Left lung (tissue), 10 donors: ENCODE results near the gene ADPRH. TPM values are rescaled to one million over a fixed set of nuclear protein-coding genes. Genes with fewer than 3 reads are reported as not detected.
A peak's percentile ranks its signal among the peaks of the same experiment; 100 is the strongest.

ENCODE experiments used
- ATAC-seq: fragments of 200-7000 bp; cut with Tn5 transposase; one replicate; pipeline ENCODE4 v1.9.1; 2020; ENCODE audit warnings: moderate library complexity
- DNase-seq, 4 donors: peaks; one replicate each; pipeline ENCODE4 v3.0.0-alpha.2; 2013 to 2020
- H3K27ac ChIP-seq, 2 donors: fragments of 200-600 bp; sonication (generic) in 1 of 2; one replicate each; pipeline versions ENCODE4 v1.5.0 to v1.8.0; 2020 to 2021
- H3K27me3 ChIP-seq, 2 donors: fragments of 200-600 bp; sonication (generic) in 1 of 2; one replicate each; pipeline versions ENCODE4 v1.5.0 to v1.8.0; 2020 to 2021
- H3K36me3 ChIP-seq, 2 donors: fragments of 200-600 bp; sonication (generic) in 1 of 2; one replicate each; pipeline versions ENCODE4 v1.5.0 to v1.8.0; 2020 to 2021
- H3K4me1 ChIP-seq, 2 donors: fragments of 200-600 bp; one replicate each; pipeline ENCODE4 v1.8.0; 2021
- H3K4me3 ChIP-seq, 2 donors: fragments of 200-600 bp; sonication (generic) in 1 of 2; one replicate each; pipeline versions ENCODE4 v1.5.0 to v1.8.0; 2020 to 2021; ENCODE audit warnings: mild to moderate bottlenecking in 1 of 2
- H3K9me3 ChIP-seq, 2 donors: fragments of 200-600 bp; sonication (generic) in 1 of 2; one replicate each; pipeline versions ENCODE4 v1.5.0 to v1.8.0; 2020 to 2021
- intact Hi-C, 2 donors: fragments of 100-400 bp; cut with DNase I; formaldehyde crosslinking; loops; one replicate each; pipeline versions ENCODE4 v1.11.2 to v1.14.2; 2022
- polyA plus RNA-seq, 6 donors: library from polyadenylated mRNA; unstranded; fragments of 120-200 nt; gene quantifications; one replicate each; pipeline ENCODE4 v1.2.1, GENCODE V29; 2013; ENCODE audit not compliant: insufficient read length in 6 of 6
- total RNA-seq, 2 donors: library from RNA; stranded (reverse); fragmentation: NEBNext Ultra II Directional; extraction: Animal tissue kit (Norgen Biotek cat#: 25700); gene quantifications; one replicate each; pipeline ENCODE4 v1.2.1, GENCODE V29; 2021
- TF ChIP-seq, protein P1 (sequence below), 2 donors: fragments of 200-600 bp; sonication (generic) in 1 of 2; IDR thresholded peaks; one replicate each; pipeline versions ENCODE4 v1.5.0 to v1.8.0; 2021; ENCODE audit warnings: antibody characterized with exemption in 2 of 2
- donor health status: DM: no; HTN: yes; CAD: no.
- donor health status: DM: no; HTN: no; CAD: no.

Gene ADPRH
- total and polyA plus RNA-seq, 8 donors = 9.5 to 24.0 (median 12.9) TPM

DNA sequence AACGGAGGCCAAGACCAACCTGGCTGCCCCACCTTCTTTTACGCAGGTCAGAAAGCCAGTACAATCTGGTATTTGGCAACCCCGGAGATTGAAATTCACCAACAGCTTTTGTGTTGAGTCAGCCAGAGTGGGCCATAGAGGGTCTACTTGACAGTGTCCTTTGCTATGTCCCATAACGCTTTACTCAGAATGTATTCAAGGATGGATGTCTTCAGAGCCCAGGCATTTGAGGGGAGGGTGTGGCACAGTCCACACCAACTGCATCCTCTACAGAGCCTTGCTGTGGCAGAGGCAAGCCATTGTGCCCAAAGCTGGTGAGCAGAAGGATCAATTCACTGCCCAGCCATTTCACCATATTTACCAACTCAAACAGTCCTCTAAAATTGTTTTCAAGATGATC is 36.8 kb downstream of the ADPRH start:
- Histone ChIP-seq H3K4me3 (no peak overlapping the region), H3K4me1 (no peaks in the 10 kb centered on the region), H3K27ac (no peak overlapping the region), H3K27me3 (no peaks in the 10 kb centered on the region), H3K36me3 (no peaks in the 10 kb centered on the region), H3K9me3 (no peaks in the 10 kb centered on the region)
- DNase-seq (no peak), ATAC-seq (no peak)
- TF ChIP-seq, protein P1, sequence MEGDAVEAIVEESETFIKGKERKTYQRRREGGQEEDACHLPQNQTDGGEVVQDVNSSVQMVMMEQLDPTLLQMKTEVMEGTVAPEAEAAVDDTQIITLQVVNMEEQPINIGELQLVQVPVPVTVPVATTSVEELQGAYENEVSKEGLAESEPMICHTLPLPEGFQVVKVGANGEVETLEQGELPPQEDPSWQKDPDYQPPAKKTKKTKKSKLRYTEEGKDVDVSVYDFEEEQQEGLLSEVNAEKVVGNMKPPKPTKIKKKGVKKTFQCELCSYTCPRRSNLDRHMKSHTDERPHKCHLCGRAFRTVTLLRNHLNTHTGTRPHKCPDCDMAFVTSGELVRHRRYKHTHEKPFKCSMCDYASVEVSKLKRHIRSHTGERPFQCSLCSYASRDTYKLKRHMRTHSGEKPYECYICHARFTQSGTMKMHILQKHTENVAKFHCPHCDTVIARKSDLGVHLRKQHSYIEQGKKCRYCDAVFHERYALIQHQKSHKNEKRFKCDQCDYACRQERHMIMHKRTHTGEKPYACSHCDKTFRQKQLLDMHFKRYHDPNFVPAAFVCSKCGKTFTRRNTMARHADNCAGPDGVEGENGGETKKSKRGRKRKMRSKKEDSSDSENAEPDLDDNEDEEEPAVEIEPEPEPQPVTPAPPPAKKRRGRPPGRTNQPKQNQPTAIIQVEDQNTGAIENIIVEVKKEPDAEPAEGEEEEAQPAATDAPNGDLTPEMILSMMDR (IDR thresholded peaks at IDR 0.05) = no peak
- intact Hi-C loops = no loop called here

DNA sequence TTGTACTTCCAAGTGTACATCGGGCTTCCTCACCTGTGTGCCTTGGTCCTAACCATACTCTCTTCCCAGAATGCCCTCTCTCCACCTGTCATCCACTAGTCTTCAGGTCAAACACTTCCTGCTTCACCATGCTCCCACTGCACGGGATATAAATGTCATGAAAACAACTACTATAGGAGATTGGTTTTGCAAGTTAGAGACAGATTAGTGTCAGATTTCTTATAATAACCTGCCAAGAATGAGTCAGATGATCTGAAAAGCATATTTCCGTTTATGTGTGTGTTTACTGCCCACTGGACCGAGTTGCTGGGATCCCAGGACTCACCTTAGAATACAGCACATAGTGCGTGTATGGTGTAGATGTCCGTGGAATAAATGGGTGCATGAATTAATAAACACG is 39.8 kb downstream of the ADPRH start:
- no peak overlapping the region for H3K4me3 ChIP-seq
- H3K27ac ChIP-seq = no peak overlapping the region
- no peaks in the 10 kb centered on the region for H3K9me3 ChIP-seq
- no peak for ATAC-seq
- DNase-seq = no peak
- TF ChIP-seq, protein P1 (IDR thresholded peaks at IDR 0.05) = no peak
- H3K36me3 ChIP-seq = no peaks in the 10 kb centered on the region
- H3K4me1 ChIP-seq = no peaks in the 10 kb centered on the region
- intact Hi-C loops = no loop called here
- no peaks in the 10 kb centered on the region for H3K27me3 ChIP-seq

DNA sequence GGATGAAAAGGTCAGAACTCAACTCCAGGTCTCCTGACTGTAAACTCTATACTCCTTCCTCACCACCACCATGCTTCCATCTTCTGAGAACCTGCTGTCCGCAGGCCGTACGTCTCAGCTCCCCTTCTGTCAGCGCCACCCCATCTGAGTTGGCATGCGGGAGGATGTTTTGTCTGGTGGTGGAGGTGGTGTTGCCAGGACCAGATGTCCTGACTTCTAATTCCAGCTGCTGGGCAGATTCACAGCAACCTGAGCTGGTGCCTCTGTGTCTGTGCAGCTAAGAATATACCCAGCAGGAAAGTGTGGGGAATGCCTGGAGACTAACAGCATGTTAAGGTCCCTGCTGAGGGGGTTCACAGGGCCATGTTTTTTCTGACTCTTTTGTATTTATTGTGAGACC is 41.6 kb downstream of the ADPRH start:
- intact Hi-C loops = no loop called here
- Histone ChIP-seq H3K9me3 (no peaks in the 10 kb centered on the region), H3K27ac (no peak overlapping the region), H3K4me1 (no peaks in the 10 kb centered on the region), H3K27me3 (no peaks in the 10 kb centered on the region), H3K4me3 (no peak overlapping the region), H3K36me3 (no peaks in the 10 kb centered on the region)
- DNase-seq (no peak), ATAC-seq (no peak)
- TF ChIP-seq, protein P1 (IDR thresholded peaks at IDR 0.05) = no peak

- Histone ChIP-seq H3K4me1 (peaks cover 0 to 32% of the 10 kb centered on the region in 2 donors), H3K27ac (no peak overlapping the region), H3K27me3 (no peaks in the 10 kb centered on the region), H3K9me3 (no peaks in the 10 kb centered on the region), H3K4me3 (no peak overlapping the region), H3K36me3 (no peaks in the 10 kb centered on the region)
- TF ChIP-seq, protein P1 (IDR thresholded peaks at IDR 0.05) = no peak
- no peak for ATAC-seq
- no peak for DNase-seq
- intact Hi-C loops = no loop called here
Observed at GRCh38 chr3:119624002-119624720, 44.9 kb downstream of the ADPRH start.

GRCh38 chr3:119625451-119626153 is 46.3 kb downstream of the ADPRH start:
- no peaks in the 10 kb centered on the region for H3K9me3 ChIP-seq
- DNase-seq = no peak
- no peak for ATAC-seq
- intact Hi-C loops = no loop called here
- no peaks in the 10 kb centered on the region for H3K36me3 ChIP-seq
- H3K4me1 ChIP-seq = peaks cover 7 to 47% of the 10 kb centered on the region in 2 donors
- H3K27me3 ChIP-seq = no peaks in the 10 kb centered on the region
- H3K27ac ChIP-seq = peak overlapping the region in 1 of 2 donors; percentile 11
- H3K4me3 ChIP-seq = no peak overlapping the region
- TF ChIP-seq, protein P1 (IDR thresholded peaks at IDR 0.05) = no peak
